Measurements from ENCODE around the gene MICAL3.

DNA sequence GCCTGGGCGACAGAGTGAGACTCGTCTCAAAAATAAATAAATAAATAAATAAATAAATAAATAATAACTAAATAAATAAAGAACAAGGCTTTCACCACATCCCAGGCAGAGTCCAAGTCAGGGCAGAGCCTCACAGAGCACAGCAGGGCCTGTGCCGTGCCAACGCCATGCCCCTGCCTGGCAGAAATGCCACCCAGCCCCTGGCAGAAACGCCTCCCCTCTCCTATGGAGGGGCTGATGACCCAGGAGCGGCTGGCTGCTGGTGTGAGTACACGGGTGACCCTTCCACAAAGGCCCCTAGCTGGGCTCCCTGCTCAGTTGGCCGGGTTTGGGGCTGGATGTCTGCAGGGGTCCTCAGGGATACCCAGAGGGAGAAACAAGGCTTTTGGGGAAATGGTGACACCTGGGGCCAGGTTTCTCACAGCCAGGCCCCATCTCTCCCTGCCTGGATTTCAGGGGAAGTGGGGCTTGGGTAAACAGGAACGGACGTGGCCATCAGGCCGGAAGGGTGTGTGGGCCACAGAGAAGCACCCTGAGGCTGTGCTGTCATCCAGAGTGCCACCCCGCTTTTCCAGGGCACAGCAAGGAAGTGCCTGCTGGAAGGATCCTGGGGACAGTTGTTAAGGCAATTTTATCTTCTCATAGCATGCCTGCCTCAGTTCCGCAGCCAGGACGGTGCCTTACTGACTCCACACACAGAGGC lies 255.2 kb downstream of the MICAL3 start:
- TF ChIP-seq YY1 (IDR thresholded peaks at IDR 0.05; ENCODE audit: insufficient read depth, insufficient read length), result no peak
- TF ChIP-seq ZNF274 (IDR thresholded peaks at IDR 0.05; ENCODE audit: low read depth, low read length), result no peak

All from NT2/D1 (cell line).